Measurements from ENCODE around the gene NPSR1.

- TF ChIP-seq CTCF (IDR thresholded peaks at IDR 0.05) (no peak), POLR2AphosphoS5 (IDR thresholded peaks at IDR 0.05) (no peak), EP300 (IDR thresholded peaks at IDR 0.05) (no peak), POLR2A (IDR thresholded peaks at IDR 0.05; ENCODE audit: low read depth) (no peak)
Observed at GRCh38 chr7:34762764-34763163, 104.7 kb downstream of the NPSR1 start.
